ENCODE results near the gene DNASE1L3. TPM values are rescaled to one million over a fixed set of nuclear protein-coding genes. Genes with fewer than 3 reads are reported as not detected.

Gene DNASE1L3
- total RNA-seq, 6 experiments from 2014 or later: not detected

DNA sequence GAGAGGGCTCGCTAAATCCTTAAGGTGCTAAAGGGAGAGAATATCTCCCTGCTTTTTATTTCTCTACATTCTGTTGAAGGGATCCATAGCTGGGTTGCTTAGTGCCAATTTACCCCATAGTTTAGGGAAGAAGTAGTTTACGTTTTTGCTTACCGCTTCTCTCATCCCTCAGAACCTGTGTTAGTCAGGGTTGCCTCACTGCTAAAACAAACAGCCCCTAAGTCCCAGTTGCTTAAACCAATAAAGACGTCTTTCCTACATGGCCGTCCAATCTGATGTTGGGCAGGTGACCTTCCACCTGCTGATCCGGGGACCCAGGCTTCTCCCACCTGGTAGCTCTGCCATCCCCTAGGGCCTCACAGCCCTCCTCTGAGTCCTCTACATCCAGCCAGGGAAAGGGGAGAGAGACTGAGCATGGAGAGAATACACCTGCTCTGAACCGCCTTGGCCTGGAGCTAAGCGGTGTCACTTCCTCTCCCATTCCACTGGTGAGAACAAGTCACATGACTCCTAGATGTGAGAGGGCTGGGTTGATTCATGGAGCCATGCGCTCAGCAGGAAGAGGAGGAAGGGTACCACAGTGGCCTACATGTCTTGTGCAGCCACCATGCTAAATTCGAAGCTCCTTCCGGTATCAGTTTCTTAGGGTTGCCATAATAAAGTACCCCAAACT is 26.3 kb downstream of the DNASE1L3 start:
- Mint-ChIP-seq H3K4me3 (no peak overlapping the region), H3K36me3 (ENCODE audit: low read depth) (no peaks in the 10 kb centered on the region), H3K9me3 (no peaks in the 10 kb centered on the region), H3K4me1 (ENCODE audit: low read depth) (peaks cover 18% of the 10 kb centered on the region), H3K27me3 (ENCODE audit: insufficient read depth) (peaks cover 11% of the 10 kb centered on the region), H3K27ac (no peak overlapping the region)
- no peak for DNase-seq
- TF ChIP-seq, protein P1, sequence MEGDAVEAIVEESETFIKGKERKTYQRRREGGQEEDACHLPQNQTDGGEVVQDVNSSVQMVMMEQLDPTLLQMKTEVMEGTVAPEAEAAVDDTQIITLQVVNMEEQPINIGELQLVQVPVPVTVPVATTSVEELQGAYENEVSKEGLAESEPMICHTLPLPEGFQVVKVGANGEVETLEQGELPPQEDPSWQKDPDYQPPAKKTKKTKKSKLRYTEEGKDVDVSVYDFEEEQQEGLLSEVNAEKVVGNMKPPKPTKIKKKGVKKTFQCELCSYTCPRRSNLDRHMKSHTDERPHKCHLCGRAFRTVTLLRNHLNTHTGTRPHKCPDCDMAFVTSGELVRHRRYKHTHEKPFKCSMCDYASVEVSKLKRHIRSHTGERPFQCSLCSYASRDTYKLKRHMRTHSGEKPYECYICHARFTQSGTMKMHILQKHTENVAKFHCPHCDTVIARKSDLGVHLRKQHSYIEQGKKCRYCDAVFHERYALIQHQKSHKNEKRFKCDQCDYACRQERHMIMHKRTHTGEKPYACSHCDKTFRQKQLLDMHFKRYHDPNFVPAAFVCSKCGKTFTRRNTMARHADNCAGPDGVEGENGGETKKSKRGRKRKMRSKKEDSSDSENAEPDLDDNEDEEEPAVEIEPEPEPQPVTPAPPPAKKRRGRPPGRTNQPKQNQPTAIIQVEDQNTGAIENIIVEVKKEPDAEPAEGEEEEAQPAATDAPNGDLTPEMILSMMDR (IDR thresholded peaks at IDR 0.05): no peak

GRCh38 chr3:58183891-58184290 is 26.9 kb downstream of the DNASE1L3 start:
- peaks cover 18% of the 10 kb centered on the region for H3K4me1 Mint-ChIP-seq (ENCODE audit: low read depth)
- no peaks in the 10 kb centered on the region for H3K36me3 Mint-ChIP-seq (ENCODE audit: low read depth)
- H3K27ac Mint-ChIP-seq: no peak overlapping the region
- no peak overlapping the region for H3K4me3 Mint-ChIP-seq
- no peaks in the 10 kb centered on the region for H3K9me3 Mint-ChIP-seq
- no peak for DNase-seq
- TF ChIP-seq, protein P1 (IDR thresholded peaks at IDR 0.05): no peak
- peaks cover 11% of the 10 kb centered on the region for H3K27me3 Mint-ChIP-seq (ENCODE audit: insufficient read depth)

DNA sequence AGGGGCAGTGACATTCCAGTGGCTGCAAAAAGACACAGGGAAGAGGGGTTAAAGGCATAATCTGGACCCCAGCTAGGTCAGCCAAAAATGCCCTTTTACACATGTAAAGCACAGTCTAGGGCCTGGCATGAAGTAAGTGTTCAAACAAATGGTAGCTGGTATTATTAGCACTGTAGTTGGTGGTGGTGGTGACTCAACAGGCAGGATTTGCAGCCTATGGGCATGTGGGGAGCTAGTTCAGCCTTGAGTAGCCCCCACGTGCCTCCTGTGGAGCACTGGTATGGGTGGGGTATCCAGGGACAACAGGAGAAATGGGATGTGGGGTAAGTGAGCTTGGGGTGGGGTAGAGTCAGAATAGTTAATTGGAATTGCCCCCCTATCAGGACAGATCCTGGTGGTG is 27.6 kb downstream of the DNASE1L3 start:
- Mint-ChIP-seq H3K27ac (no peak overlapping the region; the same call in 1 of the 2 replicates), H3K4me1 (ENCODE audit: low read depth) (peaks cover 13% of the 10 kb centered on the region), H3K4me3 (no peak overlapping the region), H3K27me3 (ENCODE audit: insufficient read depth) (peaks cover 15% of the 10 kb centered on the region), H3K9me3 (no peaks in the 10 kb centered on the region), H3K36me3 (ENCODE audit: low read depth) (no peaks in the 10 kb centered on the region)
- DNase-seq: no peak
- TF ChIP-seq, protein P1 (IDR thresholded peaks at IDR 0.05): no peak

DNA sequence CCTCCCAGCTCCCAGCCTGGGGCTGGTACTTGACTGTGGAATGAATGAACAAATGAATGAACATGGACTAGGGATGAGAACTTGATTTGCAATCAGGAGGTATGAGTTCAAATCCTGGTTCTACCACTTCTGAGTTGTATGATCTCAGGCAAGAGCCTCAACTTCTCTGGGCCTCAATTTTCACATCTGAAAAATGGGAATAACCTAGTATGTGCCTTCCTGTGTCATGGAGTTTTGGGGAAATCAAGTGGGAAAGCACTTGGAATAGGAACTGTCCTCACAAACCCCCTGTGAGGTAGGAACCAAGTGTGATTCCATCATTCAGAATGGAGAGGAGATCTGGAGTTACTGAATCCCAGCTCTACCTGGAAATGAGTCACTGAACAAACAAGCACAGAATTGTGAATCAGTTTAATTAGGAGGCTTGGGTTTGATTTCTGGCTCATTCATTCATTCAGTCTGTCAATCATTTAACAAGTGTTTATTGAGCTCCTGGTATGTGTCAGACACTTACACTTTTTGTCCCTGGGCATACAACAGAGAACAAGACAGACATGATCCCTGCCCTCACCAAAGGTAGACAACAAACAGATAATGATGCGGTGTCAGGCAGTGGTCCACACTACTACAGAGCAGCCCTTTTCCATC is 29.7 kb downstream of the DNASE1L3 start:
- no peaks in the 10 kb centered on the region for H3K36me3 Mint-ChIP-seq (ENCODE audit: low read depth)
- TF ChIP-seq, protein P1 (IDR thresholded peaks at IDR 0.05): no peak

GRCh38 chr3:58180099-58180880 is 30.5 kb downstream of the DNASE1L3 start:
- TF ChIP-seq, protein P1 (IDR thresholded peaks at IDR 0.05): no peak
- DNase-seq: no peak
- Mint-ChIP-seq H3K27ac (no peak overlapping the region), H3K4me3 (no peak overlapping the region), H3K4me1 (ENCODE audit: low read depth) (peaks cover 13% of the 10 kb centered on the region), H3K9me3 (no peaks in the 10 kb centered on the region), H3K36me3 (ENCODE audit: low read depth) (no peaks in the 10 kb centered on the region), H3K27me3 (ENCODE audit: insufficient read depth) (peaks cover 16% of the 10 kb centered on the region)

More for the DNA sequence above, 29.7 kb downstream of the DNASE1L3 start:
- H3K4me1 Mint-ChIP-seq (ENCODE audit: low read depth): peaks cover 6% of the 10 kb centered on the region; the same call in 1 of the 2 replicates
- no peak overlapping the region for H3K27ac Mint-ChIP-seq
- DNase-seq: no peak
- peaks cover 18% of the 10 kb centered on the region for H3K27me3 Mint-ChIP-seq (ENCODE audit: insufficient read depth)
- no peaks in the 10 kb centered on the region for H3K9me3 Mint-ChIP-seq
- H3K4me3 Mint-ChIP-seq: no peak overlapping the region

Data from HFFc6 (cell line).